Measurements from ENCODE around the gene SH3D19.

GRCh38 chr4:151129796-151130195, 195.6 kb downstream of the SH3D19 start:
- TF ChIP-seq CTCF (IDR thresholded peaks at IDR 0.05; ENCODE audit: low read depth, low read length) (no peak), EZH2phosphoT487 (IDR thresholded peaks at IDR 0.05; ENCODE audit: low read depth) (no peak)

Data from OCI-LY3 (cell line).